ENCODE results near the gene GABRD.

GRCh38 chr1:2073382-2074230 lies 54.5 kb downstream of the GABRD start:
- no peak for TF ChIP-seq POLR2AphosphoS5 (IDR thresholded peaks at IDR 0.05; ENCODE audit: insufficient read depth, low read depth, low read length)
- TF ChIP-seq EZH2 (IDR thresholded peaks at IDR 0.05; ENCODE audit: borderline replicate concordance, low read depth, low read length, severe bottlenecking): no peak
- no peak for TF ChIP-seq CTCF (IDR thresholded peaks at IDR 0.05; ENCODE audit: extremely low read depth in 1 of 2, insufficient read depth in 1 of 2, low read depth in 1 of 2, low read length in 2 of 2)
- no peak for TF ChIP-seq POLR2A (IDR thresholded peaks at IDR 0.05; ENCODE audit: low read depth, low read length)
- TF ChIP-seq GATA2 (IDR thresholded peaks at IDR 0.05; ENCODE audit: insufficient read depth, insufficient read length, low read depth, low read length): no peak

All from endothelial cell of umbilical vein (primary cell).